ENCODE results near the gene IFI16.
"Not testable (repeated sequence)": the region's sequence is repeated elsewhere in the genome, so short reads cannot be mapped to it uniquely, and the experiment has no call there.

Gene IFI16

DNA sequence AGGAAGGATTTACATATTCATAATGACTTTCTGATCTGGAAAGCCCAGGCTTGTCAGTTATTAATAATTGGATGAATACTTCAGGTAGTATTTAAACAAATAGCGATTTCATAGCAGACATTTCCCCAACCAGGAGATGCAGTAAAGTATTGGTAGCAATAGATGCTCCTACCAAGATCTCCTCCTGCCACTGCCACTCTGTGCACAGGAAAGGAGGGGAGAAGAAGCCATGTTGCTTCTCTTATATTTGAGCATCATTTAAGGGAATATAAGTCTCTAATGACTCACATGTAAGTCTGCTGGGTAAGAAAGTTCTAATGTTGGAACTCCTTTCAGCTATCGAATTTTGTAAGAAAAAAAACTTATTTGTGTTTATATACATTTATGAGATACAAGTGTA is 420 bp upstream of the IFI16 start:
- CTCF ChIA-PET = interaction anchor here (1.4 kb wide), 1 partner anchor 9 kb away, joined by 5 read pairs; no protein-coding TSS in a partner anchor
- peaks cover 0 to 5% of the 10 kb centered on the region in 2 experiments; a peak in 2 of 3 replicates for H3K36me3 ChIP-seq (ENCODE audit: control insufficient read depth in 2 of 2, insufficient read depth in 1 of 2, low read length in 2 of 2)
- H3K4me1 ChIP-seq (ENCODE audit: control insufficient read depth, insufficient read depth, low read length) = peaks cover 9% of the 10 kb centered on the region
- no peaks in the 10 kb centered on the region for H3K9me3 ChIP-seq (ENCODE audit: control insufficient read depth, insufficient read depth, low read depth, low read length)
- POLR2A ChIA-PET = no interaction called here
- TF ChIP-seq SP7 (tag by site-specific recombination; IDR thresholded peaks at IDR 0.05) (no peak), ZNF140 (tag by site-specific recombination; IDR thresholded peaks at IDR 0.05) (no peak), ZNF394 (tag by site-specific recombination; IDR thresholded peaks at IDR 0.05; ENCODE audit: borderline replicate concordance) (no peak), ZNF175 (tag by site-specific recombination; IDR thresholded peaks at IDR 0.05) (no peak), ZNF202 (tag by site-specific recombination; IDR thresholded peaks at IDR 0.05; ENCODE audit: borderline replicate concordance) (no peak), ZEB2 (tag by site-specific recombination; IDR thresholded peaks at IDR 0.05) (no peak), ZNF837 (tag by site-specific recombination; IDR thresholded peaks at IDR 0.05) (no peak), SETDB1 (IDR thresholded peaks at IDR 0.05; ENCODE audit: insufficient read length, low read length) (no peak), MYNN (tag by site-specific recombination; IDR thresholded peaks at IDR 0.05; ENCODE audit: borderline replicate concordance) (no peak), ZNF701 (tag by site-specific recombination; IDR thresholded peaks at IDR 0.05) (no peak), PRDM1 (tag by site-specific recombination; IDR thresholded peaks at IDR 0.05) (no peak), ZNF221 (tag by site-specific recombination; IDR thresholded peaks at IDR 0.05; ENCODE audit: borderline replicate concordance) (no peak), TRIM28 (IDR thresholded peaks at IDR 0.05; ENCODE audit: borderline replicate concordance, low read length) (no peak)
- TF ChIP-seq, protein P1, sequence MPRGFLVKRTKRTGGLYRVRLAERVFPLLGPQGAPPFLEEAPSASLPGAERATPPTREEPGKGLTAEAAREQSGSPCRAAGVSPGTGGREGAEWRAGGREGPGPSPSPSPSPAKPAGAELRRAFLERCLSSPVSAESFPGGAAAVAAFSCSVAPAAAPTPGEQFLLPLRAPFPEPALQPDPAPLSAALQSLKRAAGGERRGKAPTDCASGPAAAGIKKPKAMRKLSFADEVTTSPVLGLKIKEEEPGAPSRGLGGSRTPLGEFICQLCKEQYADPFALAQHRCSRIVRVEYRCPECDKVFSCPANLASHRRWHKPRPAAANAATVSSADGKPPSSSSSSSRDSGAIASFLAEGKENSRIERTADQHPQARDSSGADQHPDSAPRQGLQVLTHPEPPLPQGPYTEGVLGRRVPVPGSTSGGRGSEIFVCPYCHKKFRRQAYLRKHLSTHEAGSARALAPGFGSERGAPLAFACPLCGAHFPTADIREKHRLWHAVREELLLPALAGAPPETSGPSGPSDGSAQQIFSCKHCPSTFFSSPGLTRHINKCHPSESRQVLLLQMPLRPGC (tag by site-specific recombination; IDR thresholded peaks at IDR 0.05) = no peak
- TF ChIP-seq, protein P2, sequence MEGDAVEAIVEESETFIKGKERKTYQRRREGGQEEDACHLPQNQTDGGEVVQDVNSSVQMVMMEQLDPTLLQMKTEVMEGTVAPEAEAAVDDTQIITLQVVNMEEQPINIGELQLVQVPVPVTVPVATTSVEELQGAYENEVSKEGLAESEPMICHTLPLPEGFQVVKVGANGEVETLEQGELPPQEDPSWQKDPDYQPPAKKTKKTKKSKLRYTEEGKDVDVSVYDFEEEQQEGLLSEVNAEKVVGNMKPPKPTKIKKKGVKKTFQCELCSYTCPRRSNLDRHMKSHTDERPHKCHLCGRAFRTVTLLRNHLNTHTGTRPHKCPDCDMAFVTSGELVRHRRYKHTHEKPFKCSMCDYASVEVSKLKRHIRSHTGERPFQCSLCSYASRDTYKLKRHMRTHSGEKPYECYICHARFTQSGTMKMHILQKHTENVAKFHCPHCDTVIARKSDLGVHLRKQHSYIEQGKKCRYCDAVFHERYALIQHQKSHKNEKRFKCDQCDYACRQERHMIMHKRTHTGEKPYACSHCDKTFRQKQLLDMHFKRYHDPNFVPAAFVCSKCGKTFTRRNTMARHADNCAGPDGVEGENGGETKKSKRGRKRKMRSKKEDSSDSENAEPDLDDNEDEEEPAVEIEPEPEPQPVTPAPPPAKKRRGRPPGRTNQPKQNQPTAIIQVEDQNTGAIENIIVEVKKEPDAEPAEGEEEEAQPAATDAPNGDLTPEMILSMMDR (tag by site-specific recombination; IDR thresholded peaks at IDR 0.05) = no peak
- TF ChIP-seq, protein P3, sequence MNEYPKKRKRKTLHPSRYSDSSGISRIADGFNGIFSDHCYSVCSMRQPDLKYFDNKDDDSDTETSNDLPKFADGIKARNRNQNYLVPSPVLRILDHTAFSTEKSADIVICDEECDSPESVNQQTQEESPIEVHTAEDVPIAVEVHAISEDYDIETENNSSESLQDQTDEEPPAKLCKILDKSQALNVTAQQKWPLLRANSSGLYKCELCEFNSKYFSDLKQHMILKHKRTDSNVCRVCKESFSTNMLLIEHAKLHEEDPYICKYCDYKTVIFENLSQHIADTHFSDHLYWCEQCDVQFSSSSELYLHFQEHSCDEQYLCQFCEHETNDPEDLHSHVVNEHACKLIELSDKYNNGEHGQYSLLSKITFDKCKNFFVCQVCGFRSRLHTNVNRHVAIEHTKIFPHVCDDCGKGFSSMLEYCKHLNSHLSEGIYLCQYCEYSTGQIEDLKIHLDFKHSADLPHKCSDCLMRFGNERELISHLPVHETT (tag by site-specific recombination; IDR thresholded peaks at IDR 0.05) = no peak
- TF ChIP-seq, protein P4, sequence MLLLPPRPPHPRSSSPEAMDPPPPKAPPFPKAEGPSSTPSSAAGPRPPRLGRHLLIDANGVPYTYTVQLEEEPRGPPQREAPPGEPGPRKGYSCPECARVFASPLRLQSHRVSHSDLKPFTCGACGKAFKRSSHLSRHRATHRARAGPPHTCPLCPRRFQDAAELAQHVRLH (tag by site-specific recombination; IDR thresholded peaks at IDR 0.05) = no peak
- peak overlapping the region; percentile 72; the same call in 1 of the 2 replicates for H3K27ac ChIP-seq (ENCODE audit: extremely low read depth, low read depth, low read length)
- H3K4me3 ChIP-seq (ENCODE audit: low read depth, low read length) = no peak overlapping the region

DNA sequence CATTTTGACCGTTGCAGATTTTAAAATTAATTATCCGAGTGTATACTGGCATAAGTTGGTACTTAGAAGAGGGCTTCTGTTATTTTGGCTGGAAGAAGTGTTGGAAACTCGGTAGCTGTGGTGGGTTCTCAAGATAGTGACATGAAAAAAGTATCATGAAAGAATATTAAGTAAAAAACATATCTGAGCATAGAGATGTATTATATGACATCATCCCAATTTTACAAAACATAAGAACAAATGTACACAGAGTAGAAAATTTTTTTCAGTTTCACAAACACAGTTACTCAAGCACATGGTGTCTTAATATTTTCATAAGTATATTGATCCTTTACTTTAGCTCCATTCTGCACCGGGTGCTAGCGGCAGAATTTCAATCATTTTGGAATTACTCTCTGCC is 684 bp downstream of the IFI16 start:
- POLR2A ChIA-PET = no interaction called here
- H3K27ac ChIP-seq (ENCODE audit: extremely low read depth, low read depth, low read length) = peak overlapping the region; percentile 72
- CTCF ChIA-PET = interaction anchor here (0.6 to 1.4 kb wide), 2 partner anchors 10 to 34 kb away, joined by 3 to 5 read pairs; no protein-coding TSS in a partner anchor
- H3K36me3 ChIP-seq (ENCODE audit: control insufficient read depth in 2 of 2, insufficient read depth in 1 of 2, low read length in 2 of 2) = peaks cover 0 to 16% of the 10 kb centered on the region in 2 experiments; a peak in 2 of 3 replicates
- H3K9me3 ChIP-seq (ENCODE audit: control insufficient read depth, insufficient read depth, low read depth, low read length) = no peaks in the 10 kb centered on the region
- H3K4me3 ChIP-seq (ENCODE audit: low read depth, low read length) = peak overlapping the region; percentile 27
- peaks cover 9% of the 10 kb centered on the region for H3K4me1 ChIP-seq (ENCODE audit: control insufficient read depth, insufficient read depth, low read length)
- TF ChIP-seq, protein P5, sequence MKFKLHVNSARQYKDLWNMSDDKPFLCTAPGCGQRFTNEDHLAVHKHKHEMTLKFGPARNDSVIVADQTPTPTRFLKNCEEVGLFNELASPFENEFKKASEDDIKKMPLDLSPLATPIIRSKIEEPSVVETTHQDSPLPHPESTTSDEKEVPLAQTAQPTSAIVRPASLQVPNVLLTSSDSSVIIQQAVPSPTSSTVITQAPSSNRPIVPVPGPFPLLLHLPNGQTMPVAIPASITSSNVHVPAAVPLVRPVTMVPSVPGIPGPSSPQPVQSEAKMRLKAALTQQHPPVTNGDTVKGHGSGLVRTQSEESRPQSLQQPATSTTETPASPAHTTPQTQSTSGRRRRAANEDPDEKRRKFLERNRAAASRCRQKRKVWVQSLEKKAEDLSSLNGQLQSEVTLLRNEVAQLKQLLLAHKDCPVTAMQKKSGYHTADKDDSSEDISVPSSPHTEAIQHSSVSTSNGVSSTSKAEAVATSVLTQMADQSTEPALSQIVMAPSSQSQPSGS (tag by site-specific recombination; IDR thresholded peaks at IDR 0.05; ENCODE audit: low read depth) = peak; percentile 54; the same call in 1 of the 2 replicates
- no peak for TF ChIP-seq IKZF3 (tag by site-specific recombination; IDR thresholded peaks at IDR 0.05)

DNA sequence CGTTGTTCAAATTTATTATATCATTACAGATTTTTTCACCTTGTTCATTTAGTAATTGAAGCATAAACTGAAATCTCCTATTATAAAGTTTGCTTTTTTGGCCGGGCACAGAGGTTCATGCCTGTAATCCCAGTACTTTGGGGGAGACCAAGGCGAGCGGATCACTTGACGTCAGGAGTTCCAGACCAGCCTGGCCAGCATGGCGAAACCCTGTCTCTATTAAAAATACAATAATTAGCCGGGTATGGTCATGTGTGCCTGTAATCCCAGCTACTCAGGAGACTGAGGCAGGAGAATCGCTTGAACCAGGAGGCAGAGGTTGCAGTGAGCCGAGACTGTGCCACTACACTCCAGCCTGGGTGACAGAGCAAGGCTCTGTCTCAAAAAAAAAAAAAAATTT is 1.3 kb downstream of the IFI16 start:
- POLR2A ChIA-PET; CTCF ChIA-PET; H3K27ac ChIP-seq (ENCODE audit: extremely low read depth, low read depth, low read length); H3K4me1 ChIP-seq (ENCODE audit: control insufficient read depth, insufficient read depth, low read length); H3K4me3 ChIP-seq (ENCODE audit: low read depth, low read length); H3K9me3 ChIP-seq (ENCODE audit: control insufficient read depth, insufficient read depth, low read depth, low read length): not testable (repeated sequence)
- peaks cover 0 to 22% of the 10 kb centered on the region in 2 experiments; a peak in 2 of 3 replicates for H3K36me3 ChIP-seq (ENCODE audit: control insufficient read depth in 2 of 2, insufficient read depth in 1 of 2, low read length in 2 of 2)

Measured in HEK293 (cell line).